ENCODE results near the gene DRC1.
"Not testable (repeated sequence)": the region's sequence is repeated elsewhere in the genome, so short reads cannot be mapped to it uniquely, and the experiment has no call there.

Gene DRC1

DNA sequence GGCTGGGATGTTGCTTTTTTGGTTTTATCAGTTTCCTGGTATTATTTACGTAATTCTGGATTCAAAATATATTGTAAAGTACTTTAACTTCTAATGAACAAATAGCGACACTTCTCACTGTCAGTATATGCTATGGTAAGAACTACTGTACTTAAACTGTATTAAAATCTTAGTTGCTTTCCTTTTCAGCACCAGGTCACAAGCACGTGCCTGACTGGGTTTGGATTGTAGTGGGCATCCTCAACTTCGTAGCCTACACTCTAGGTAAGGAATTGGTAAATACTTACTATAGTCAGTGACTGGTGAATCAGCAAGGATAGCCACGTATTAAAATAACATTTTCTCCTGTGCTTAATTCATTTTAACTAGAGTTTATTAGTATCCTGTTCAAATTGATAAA, 34.8 kb upstream of the DRC1 start:
- Histone ChIP-seq H3K36me3 (ENCODE audit: control insufficient read depth, insufficient read depth, low read length) (peaks cover 47% of the 10 kb centered on the region), H3K4me1 (ENCODE audit: control insufficient read depth, insufficient read depth, low read length) (no peaks in the 10 kb centered on the region), H3K9me3 (ENCODE audit: control insufficient read depth, insufficient read depth, low read depth, low read length) (peaks cover 4% of the 10 kb centered on the region), H3K4me3 (ENCODE audit: low read depth, low read length) (no peak overlapping the region), H3K9ac (ENCODE audit: low read length) (no peak overlapping the region), H3K27me3 (ENCODE audit: control insufficient read depth, insufficient read depth, low read length) (no peaks in the 10 kb centered on the region), H3K27ac (ENCODE audit: low read depth, low read length) (no peak overlapping the region)

DNA sequence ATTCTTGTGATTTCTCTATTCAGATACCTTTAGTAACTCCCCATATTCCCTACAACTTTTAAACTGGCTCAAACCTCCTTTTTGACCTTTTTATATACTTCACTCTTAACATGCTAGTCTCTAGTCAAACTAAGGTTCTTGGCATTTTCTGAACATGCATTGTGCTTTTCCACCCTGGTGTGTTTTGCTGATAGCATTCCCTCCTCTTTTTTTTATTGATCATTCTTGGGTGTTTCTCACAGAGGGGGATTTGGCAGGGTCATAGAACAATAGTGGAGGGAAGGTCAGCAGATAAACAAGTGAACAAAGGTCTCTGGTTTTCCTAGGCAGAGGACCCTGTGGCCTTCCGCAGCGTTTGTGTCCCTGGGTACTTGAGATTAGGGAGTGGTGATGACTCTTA, 32.1 kb upstream of the DRC1 start:
- not testable (repeated sequence) for H3K4me3 ChIP-seq (ENCODE audit: low read depth, low read length); H3K9me3 ChIP-seq (ENCODE audit: control insufficient read depth, insufficient read depth, low read depth, low read length); H3K27ac ChIP-seq (ENCODE audit: low read depth, low read length); H3K4me1 ChIP-seq (ENCODE audit: control insufficient read depth, insufficient read depth, low read length); H3K9ac ChIP-seq (ENCODE audit: low read length); H3K27me3 ChIP-seq (ENCODE audit: control insufficient read depth, insufficient read depth, low read length)
- peaks cover 73% of the 10 kb centered on the region for H3K36me3 ChIP-seq (ENCODE audit: control insufficient read depth, insufficient read depth, low read length)

DNA sequence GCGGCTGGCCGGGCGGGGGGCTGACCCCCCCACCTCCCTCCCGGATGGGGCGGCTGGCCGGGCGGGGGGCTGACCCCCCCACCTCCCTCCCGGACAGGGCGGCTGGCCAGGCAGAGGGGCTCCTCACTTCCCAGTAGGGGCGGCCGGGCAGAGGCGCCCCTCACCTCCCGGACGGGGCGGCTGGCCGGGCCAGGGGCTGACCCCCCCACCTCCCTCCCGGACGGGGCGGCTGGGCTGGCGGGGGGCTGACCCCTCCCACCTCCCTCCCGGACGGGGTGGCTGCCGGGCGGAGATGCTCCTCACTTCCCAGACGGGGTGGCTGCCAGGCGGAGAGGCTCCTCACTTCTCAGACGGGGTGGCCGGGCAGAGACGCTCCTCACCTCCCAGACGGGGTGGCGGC, 30.8 kb upstream of the DRC1 start:
- peaks cover 74% of the 10 kb centered on the region for H3K36me3 ChIP-seq (ENCODE audit: control insufficient read depth, insufficient read depth, low read length)
- H3K4me1 ChIP-seq (ENCODE audit: control insufficient read depth, insufficient read depth, low read length); H3K27ac ChIP-seq (ENCODE audit: low read depth, low read length); H3K9ac ChIP-seq (ENCODE audit: low read length); H3K4me3 ChIP-seq (ENCODE audit: low read depth, low read length); H3K9me3 ChIP-seq (ENCODE audit: control insufficient read depth, insufficient read depth, low read depth, low read length); H3K27me3 ChIP-seq (ENCODE audit: control insufficient read depth, insufficient read depth, low read length): not testable (repeated sequence)

DNA sequence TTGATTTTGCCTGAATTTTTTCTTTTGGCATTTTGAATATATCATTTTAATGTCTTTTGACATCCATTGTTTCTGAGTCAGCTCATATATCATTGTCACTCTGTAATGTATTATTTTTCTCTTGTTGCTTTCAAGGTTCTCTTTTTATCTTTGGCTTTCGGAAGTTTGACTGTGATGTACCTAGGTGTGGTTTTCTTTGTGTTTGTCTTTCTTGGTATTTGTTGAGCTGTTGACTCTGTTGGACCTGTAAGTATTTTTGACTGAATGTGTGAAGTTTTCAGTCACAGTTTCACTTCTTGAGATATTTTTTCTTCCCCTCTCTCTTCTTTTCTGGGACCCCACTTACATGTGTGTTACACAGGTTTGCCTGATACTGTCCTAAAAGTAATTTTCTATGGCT, 24.9 kb upstream of the DRC1 start:
- Histone ChIP-seq H3K4me3 (ENCODE audit: low read depth, low read length) (no peak overlapping the region), H3K4me1 (ENCODE audit: control insufficient read depth, insufficient read depth, low read length) (no peaks in the 10 kb centered on the region), H3K9me3 (ENCODE audit: control insufficient read depth, insufficient read depth, low read depth, low read length) (peaks cover 2% of the 10 kb centered on the region), H3K36me3 (ENCODE audit: control insufficient read depth, insufficient read depth, low read length) (peaks cover 77% of the 10 kb centered on the region), H3K27me3 (ENCODE audit: control insufficient read depth, insufficient read depth, low read length) (no peaks in the 10 kb centered on the region), H3K9ac (ENCODE audit: low read length) (no peak overlapping the region), H3K27ac (ENCODE audit: low read depth, low read length) (no peak overlapping the region)

DNA sequence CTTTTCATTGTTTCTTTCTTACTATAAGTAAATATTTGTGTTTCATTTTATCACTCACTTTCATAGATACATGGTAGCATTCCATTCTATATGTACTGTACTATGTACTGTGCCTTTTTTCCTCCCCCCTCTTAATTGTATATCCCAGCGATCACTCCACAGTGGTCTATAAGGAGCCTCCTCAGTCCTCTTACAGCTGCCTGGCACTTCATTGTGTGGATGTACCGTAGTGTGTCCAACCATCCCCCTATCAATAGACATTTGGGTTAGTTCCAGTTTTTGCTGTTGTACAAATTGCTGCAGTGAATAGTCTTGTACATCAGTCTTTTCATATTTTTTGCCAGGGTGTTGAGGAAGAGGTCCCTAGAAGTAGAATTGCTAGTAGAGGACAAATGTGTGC, 21.4 kb upstream of the DRC1 start:
- H3K4me3 ChIP-seq (ENCODE audit: low read depth, low read length) = no peak overlapping the region
- no peak overlapping the region for H3K9ac ChIP-seq (ENCODE audit: low read length)
- no peak overlapping the region for H3K27ac ChIP-seq (ENCODE audit: low read depth, low read length)
- no peaks in the 10 kb centered on the region for H3K4me1 ChIP-seq (ENCODE audit: control insufficient read depth, insufficient read depth, low read length)
- no peaks in the 10 kb centered on the region for H3K27me3 ChIP-seq (ENCODE audit: control insufficient read depth, insufficient read depth, low read length)
- H3K36me3 ChIP-seq (ENCODE audit: control insufficient read depth, insufficient read depth, low read length) = peaks cover 66% of the 10 kb centered on the region
- H3K9me3 ChIP-seq (ENCODE audit: control insufficient read depth, insufficient read depth, low read depth, low read length) = no peaks in the 10 kb centered on the region

DNA sequence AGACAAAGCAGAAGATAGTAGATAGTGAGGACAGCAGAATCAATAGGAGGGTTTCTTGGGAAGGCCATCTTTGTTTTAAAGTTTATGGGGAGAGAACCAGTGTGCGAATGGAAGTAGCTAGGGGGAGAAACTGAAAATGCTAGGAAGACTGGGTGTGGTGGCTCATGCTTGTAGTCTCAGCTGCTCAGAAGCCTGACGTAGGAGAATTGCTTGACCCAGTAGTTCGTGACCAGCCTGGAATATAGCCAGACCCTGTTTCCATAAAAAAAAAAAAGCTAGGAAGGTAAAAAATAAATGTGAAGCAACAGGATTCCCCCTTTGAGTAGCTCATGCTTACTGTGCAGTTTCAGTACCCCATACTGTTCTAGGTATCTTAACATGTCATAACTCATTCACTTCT, 19.2 kb upstream of the DRC1 start:
- Histone ChIP-seq H3K9ac (ENCODE audit: low read length) (no peak overlapping the region), H3K36me3 (ENCODE audit: control insufficient read depth, insufficient read depth, low read length) (peaks cover 72% of the 10 kb centered on the region), H3K9me3 (ENCODE audit: control insufficient read depth, insufficient read depth, low read depth, low read length) (no peaks in the 10 kb centered on the region), H3K27ac (ENCODE audit: low read depth, low read length) (no peak overlapping the region), H3K4me3 (ENCODE audit: low read depth, low read length) (no peak overlapping the region), H3K27me3 (ENCODE audit: control insufficient read depth, insufficient read depth, low read length) (no peaks in the 10 kb centered on the region), H3K4me1 (ENCODE audit: control insufficient read depth, insufficient read depth, low read length) (no peaks in the 10 kb centered on the region)

DNA sequence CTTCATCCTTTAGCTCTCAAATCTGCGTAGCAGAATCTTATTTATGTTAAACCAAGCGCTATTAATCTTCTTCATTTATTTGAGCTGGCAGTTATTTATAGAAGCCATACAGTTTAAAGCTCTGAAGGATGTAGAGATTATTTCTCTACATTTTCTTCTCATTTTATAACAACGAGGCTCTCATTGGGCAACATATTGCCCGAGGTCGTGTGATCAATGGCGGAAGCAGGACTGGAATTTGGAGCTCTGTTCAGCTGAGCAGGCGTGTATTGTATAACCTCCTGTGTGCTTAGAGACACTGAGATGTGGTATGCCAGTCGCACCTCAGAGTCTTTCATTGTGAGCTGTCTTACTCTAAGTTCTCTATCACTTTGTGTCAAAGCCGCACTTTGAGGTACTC, 17.5 kb upstream of the DRC1 start:
- H3K9ac ChIP-seq (ENCODE audit: low read length) = no peak overlapping the region
- no peaks in the 10 kb centered on the region for H3K9me3 ChIP-seq (ENCODE audit: control insufficient read depth, insufficient read depth, low read depth, low read length)
- no peak overlapping the region for H3K4me3 ChIP-seq (ENCODE audit: low read depth, low read length)
- no peak overlapping the region for H3K27ac ChIP-seq (ENCODE audit: low read depth, low read length)
- no peaks in the 10 kb centered on the region for H3K27me3 ChIP-seq (ENCODE audit: control insufficient read depth, insufficient read depth, low read length)
- peaks cover 76% of the 10 kb centered on the region for H3K36me3 ChIP-seq (ENCODE audit: control insufficient read depth, insufficient read depth, low read length)
- no peaks in the 10 kb centered on the region for H3K4me1 ChIP-seq (ENCODE audit: control insufficient read depth, insufficient read depth, low read length)

DNA sequence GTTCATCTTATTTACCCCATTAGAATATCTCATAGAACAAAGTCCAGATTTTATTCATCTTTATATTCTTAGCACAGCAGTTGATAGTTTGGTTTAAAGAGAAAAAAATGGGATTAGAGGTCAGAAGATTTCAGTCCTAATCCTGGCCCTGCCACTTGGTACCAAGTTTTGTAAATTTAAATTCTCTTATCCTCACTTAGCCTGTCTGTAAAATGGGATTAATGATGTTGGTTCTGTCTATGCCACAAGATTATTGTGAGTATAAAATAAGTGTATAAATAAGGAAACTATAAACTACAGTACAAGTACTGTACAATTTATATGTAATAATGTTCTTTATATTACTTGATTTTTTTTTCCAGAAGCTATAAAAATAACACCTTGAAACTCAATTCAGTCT, 17.1 kb upstream of the DRC1 start:
- H3K9ac ChIP-seq (ENCODE audit: low read length) = no peak overlapping the region
- H3K4me3 ChIP-seq (ENCODE audit: low read depth, low read length) = no peak overlapping the region
- no peaks in the 10 kb centered on the region for H3K4me1 ChIP-seq (ENCODE audit: control insufficient read depth, insufficient read depth, low read length)
- peaks cover 80% of the 10 kb centered on the region for H3K36me3 ChIP-seq (ENCODE audit: control insufficient read depth, insufficient read depth, low read length)
- no peak overlapping the region for H3K27ac ChIP-seq (ENCODE audit: low read depth, low read length)
- H3K9me3 ChIP-seq (ENCODE audit: control insufficient read depth, insufficient read depth, low read depth, low read length) = no peaks in the 10 kb centered on the region
- no peaks in the 10 kb centered on the region for H3K27me3 ChIP-seq (ENCODE audit: control insufficient read depth, insufficient read depth, low read length)

DNA sequence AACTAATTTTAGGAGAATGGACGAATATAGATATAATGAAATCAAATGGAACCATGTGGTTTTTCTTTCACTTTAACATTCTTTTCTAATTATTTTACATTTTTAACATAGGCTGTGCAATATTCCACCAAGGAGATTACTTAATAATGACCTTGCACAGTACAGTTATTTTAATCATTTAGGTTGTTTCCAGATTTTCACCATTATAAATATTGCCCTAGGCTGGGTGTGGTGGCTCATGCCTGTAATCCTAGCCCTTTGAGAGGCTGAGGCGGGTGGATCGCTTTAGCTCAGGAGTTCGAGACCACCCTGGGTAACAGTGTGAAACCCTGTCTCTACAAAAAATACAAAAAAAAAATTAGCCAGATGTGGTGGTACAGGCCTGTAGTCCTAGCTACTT, 14.5 kb upstream of the DRC1 start:
- H3K36me3 ChIP-seq (ENCODE audit: control insufficient read depth, insufficient read depth, low read length) = peaks cover 77% of the 10 kb centered on the region
- H3K4me1 ChIP-seq (ENCODE audit: control insufficient read depth, insufficient read depth, low read length) = no peaks in the 10 kb centered on the region
- no peak overlapping the region for H3K27ac ChIP-seq (ENCODE audit: low read depth, low read length)
- H3K9me3 ChIP-seq (ENCODE audit: control insufficient read depth, insufficient read depth, low read depth, low read length) = no peaks in the 10 kb centered on the region
- no peak overlapping the region for H3K4me3 ChIP-seq (ENCODE audit: low read depth, low read length)
- H3K9ac ChIP-seq (ENCODE audit: low read length) = no peak overlapping the region
- no peaks in the 10 kb centered on the region for H3K27me3 ChIP-seq (ENCODE audit: control insufficient read depth, insufficient read depth, low read length)

DNA sequence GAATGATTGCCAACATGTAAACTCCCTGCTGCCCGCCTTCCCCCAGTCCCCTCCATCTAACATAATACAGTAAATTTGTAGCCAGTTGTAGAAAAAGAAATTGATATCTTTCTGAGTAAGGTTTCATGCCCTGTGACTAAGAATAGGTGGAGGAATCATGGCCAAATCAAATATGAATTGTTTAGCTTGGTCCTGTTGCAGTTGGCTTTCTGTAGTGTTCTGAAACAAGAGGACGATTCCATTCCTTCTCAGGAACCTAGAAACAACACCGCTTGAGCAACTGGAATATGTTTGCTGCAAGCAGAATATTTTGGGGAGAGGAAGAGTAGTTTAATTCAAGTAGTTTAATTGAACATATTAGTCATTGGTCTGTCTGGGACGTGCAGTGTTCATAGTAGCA, 7.0 kb upstream of the DRC1 start:
- H3K27me3 ChIP-seq (ENCODE audit: control insufficient read depth, insufficient read depth, low read length) = no peaks in the 10 kb centered on the region
- H3K4me1 ChIP-seq (ENCODE audit: control insufficient read depth, insufficient read depth, low read length) = no peaks in the 10 kb centered on the region
- H3K9me3 ChIP-seq (ENCODE audit: control insufficient read depth, insufficient read depth, low read depth, low read length) = no peaks in the 10 kb centered on the region
- no peak overlapping the region for H3K4me3 ChIP-seq (ENCODE audit: low read depth, low read length)
- no peak overlapping the region for H3K9ac ChIP-seq (ENCODE audit: low read length)
- no peak overlapping the region for H3K27ac ChIP-seq (ENCODE audit: low read depth, low read length)
- peaks cover 36% of the 10 kb centered on the region for H3K36me3 ChIP-seq (ENCODE audit: control insufficient read depth, insufficient read depth, low read length)

DNA sequence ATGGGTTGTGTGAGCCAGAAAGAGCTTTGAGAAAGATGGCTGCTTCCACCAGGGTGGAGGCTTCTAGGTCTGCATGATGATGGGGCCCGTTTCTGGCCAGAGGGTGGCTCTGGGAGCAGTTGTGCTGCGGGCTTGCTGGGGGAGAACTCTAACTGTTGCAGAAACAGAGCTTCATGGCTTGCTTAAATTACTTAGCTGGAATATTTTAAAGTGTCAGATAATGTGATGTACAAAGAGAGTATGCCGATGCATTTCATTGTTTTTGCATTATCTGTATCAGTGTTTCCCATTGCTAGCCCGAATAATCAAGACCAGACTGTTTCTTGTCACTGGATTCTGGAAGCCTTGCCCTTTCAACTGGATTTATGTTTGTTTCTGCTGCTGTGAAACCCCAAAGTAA, 6.3 kb upstream of the DRC1 start:
- Histone ChIP-seq H3K27ac (ENCODE audit: low read depth, low read length) (no peak overlapping the region), H3K9ac (ENCODE audit: low read length) (no peak overlapping the region), H3K9me3 (ENCODE audit: control insufficient read depth, insufficient read depth, low read depth, low read length) (no peaks in the 10 kb centered on the region), H3K27me3 (ENCODE audit: control insufficient read depth, insufficient read depth, low read length) (no peaks in the 10 kb centered on the region), H3K36me3 (ENCODE audit: control insufficient read depth, insufficient read depth, low read length) (peaks cover 29% of the 10 kb centered on the region), H3K4me3 (ENCODE audit: low read depth, low read length) (no peak overlapping the region), H3K4me1 (ENCODE audit: control insufficient read depth, insufficient read depth, low read length) (no peaks in the 10 kb centered on the region)

DNA sequence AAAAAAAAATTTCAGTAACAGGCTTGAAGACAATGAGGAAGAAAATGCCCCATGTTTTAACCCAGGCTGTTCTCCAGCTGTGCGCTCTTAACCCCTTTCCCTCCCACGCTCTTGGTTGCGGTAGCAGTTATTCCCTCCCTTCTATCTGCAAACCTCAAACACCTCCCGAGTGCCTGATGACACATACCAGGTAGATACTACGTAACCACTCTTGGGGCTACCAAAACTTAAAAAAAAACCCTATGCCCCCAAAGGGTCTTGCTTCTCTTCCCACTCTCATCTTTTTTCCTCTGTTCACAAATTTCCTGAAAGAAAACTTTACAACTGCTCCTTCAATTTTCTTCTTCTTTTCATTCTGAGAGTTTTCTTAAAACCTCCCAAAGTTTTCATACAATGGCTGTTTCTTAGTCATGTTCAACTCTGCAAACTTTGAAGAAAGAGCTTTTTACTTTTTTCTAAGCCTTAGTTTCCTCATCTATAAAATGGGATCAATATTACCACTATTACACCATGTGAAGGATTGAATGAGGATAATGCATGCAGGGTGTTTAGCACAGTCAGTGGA, 4.9 kb upstream of the DRC1 start:
- Histone ChIP-seq H3K36me3 (ENCODE audit: control insufficient read depth, insufficient read depth, low read length) (peaks cover 22% of the 10 kb centered on the region), H3K9me3 (ENCODE audit: control insufficient read depth, insufficient read depth, low read depth, low read length) (no peaks in the 10 kb centered on the region), H3K9ac (ENCODE audit: low read length) (no peak overlapping the region), H3K27me3 (ENCODE audit: control insufficient read depth, insufficient read depth, low read length) (no peaks in the 10 kb centered on the region), H3K4me3 (ENCODE audit: low read depth, low read length) (no peak overlapping the region), H3K4me1 (ENCODE audit: control insufficient read depth, insufficient read depth, low read length) (peaks cover 4% of the 10 kb centered on the region), H3K27ac (ENCODE audit: low read depth, low read length) (no peak overlapping the region)
